ENCODE data around the gene PSORS1C2.

DNA sequence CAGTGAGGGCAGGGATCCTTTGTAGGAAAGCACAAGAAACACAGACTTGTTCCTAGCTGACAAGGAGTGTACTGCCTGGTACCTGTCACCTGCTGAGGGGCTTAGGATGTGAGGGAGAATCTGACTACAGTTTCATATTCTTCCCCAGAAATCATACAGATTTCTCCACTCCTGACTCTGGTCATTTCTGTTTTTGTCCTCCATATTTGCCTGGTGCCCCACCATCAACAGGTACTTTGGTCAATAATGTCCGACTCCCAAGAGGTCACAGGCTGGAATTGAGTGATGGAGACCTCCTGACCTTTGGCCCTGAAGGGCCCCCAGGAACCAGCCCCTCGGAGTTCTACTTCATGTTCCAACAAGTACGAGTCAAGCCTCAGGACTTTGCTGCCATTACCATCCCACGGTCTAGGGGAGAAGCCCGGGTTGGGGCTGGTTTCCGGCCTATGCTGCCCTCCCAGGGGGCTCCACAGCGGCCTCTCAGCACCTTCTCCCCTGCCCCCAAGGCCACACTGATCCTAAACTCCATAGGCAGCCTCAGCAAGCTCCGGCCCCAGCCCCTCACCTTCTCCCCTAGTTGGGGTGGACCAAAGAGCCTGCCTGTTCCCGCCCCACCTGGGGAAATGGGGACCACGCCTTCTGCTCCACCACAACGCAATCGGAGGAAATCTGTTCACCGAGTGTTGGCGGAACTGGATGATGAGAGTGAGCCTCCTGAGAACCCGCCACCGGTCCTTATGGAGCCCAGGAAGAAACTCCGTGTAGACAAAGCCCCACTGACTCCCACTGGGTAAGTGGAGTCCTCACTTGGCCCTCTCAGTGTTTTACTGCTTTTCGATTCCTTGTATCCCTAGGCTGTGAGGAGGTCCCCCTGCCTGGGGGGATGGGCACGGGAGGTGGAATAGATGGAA lies 22.6 kb upstream of the PSORS1C2 start:
- TF ChIP-seq, protein P1, sequence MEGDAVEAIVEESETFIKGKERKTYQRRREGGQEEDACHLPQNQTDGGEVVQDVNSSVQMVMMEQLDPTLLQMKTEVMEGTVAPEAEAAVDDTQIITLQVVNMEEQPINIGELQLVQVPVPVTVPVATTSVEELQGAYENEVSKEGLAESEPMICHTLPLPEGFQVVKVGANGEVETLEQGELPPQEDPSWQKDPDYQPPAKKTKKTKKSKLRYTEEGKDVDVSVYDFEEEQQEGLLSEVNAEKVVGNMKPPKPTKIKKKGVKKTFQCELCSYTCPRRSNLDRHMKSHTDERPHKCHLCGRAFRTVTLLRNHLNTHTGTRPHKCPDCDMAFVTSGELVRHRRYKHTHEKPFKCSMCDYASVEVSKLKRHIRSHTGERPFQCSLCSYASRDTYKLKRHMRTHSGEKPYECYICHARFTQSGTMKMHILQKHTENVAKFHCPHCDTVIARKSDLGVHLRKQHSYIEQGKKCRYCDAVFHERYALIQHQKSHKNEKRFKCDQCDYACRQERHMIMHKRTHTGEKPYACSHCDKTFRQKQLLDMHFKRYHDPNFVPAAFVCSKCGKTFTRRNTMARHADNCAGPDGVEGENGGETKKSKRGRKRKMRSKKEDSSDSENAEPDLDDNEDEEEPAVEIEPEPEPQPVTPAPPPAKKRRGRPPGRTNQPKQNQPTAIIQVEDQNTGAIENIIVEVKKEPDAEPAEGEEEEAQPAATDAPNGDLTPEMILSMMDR (IDR thresholded peaks at IDR 0.05), result no peak
- no peak for TF ChIP-seq POLR2A (IDR thresholded peaks at IDR 0.05)
